Ascending aorta (tissue), 2 donors: ENCODE data around the gene KATNAL2. TPM values are rescaled to one million over a fixed set of nuclear protein-coding genes. Genes with fewer than 3 reads are reported as not detected.
"Not testable (repeated sequence)": the region's sequence is repeated elsewhere in the genome, so short reads cannot be mapped to it uniquely, and the experiment has no call there.

Experiments
- DNase-seq, 2 donors: peaks; one replicate each; pipeline ENCODE4 v3.0.0-alpha.2; 2019; ENCODE audit warnings: low spot score in 2 of 2
- H3K27ac ChIP-seq, 2 donors: fragments of 200-600 bp; sonication (generic); one replicate each; pipeline ENCODE4 v1.5.1; 2016 to 2017; ENCODE audit warnings: mild to moderate bottlenecking in 1 of 2
- H3K27me3 ChIP-seq: fragments of 200-600 bp; sonication (generic); one replicate; pipeline ENCODE4 v1.5.1; 2017
- H3K36me3 ChIP-seq, 2 donors: fragments of 200-600 bp; sonication (generic); one replicate each; pipeline ENCODE4 v1.5.1; 2016
- H3K4me1 ChIP-seq, 2 donors: fragments of 200-600 bp; sonication (generic); one replicate each; pipeline ENCODE4 v1.5.1; 2016 to 2017; ENCODE audit warnings: mild to moderate bottlenecking in 1 of 2
- H3K4me3 ChIP-seq, 2 donors: fragments of 200-600 bp; sonication (generic); one replicate each; pipeline ENCODE4 v1.5.1; 2016 to 2017; ENCODE audit warnings: mild to moderate bottlenecking in 1 of 2
- H3K9me3 ChIP-seq, 2 donors: fragments of 200-600 bp; sonication (generic); one replicate each; pipeline ENCODE4 v1.5.1; 2016
- intact Hi-C: fragments of 100-400 bp; cut with DNase I; formaldehyde crosslinking; loops from one replicate; pipeline ENCODE4 v1.15.1; 2023
- total RNA-seq: library from RNA; depleted of rRNA; stranded (reverse); fragments of >200 nt; gene quantifications from one replicate; pipeline ENCODE4 v1.1.0, GENCODE V29; 2016
- TF ChIP-seq, protein P1 (sequence below), 3 experiments: fragments of 200-600 bp in 2 of 3; fragments of 450-650 bp in 1 of 3; sonication (generic) in 2 of 3; IDR thresholded peaks; one replicate each; pipeline ENCODE4 v1.5.1; 2016 to 2019; ENCODE audit warnings: antibody characterized with exemption in 3 of 3, mild to moderate bottlenecking in 1 of 3, moderate library complexity in 1 of 3

KATNAL2 gene
- total RNA-seq, 1 donor from 2014 or later, result not detected

DNA sequence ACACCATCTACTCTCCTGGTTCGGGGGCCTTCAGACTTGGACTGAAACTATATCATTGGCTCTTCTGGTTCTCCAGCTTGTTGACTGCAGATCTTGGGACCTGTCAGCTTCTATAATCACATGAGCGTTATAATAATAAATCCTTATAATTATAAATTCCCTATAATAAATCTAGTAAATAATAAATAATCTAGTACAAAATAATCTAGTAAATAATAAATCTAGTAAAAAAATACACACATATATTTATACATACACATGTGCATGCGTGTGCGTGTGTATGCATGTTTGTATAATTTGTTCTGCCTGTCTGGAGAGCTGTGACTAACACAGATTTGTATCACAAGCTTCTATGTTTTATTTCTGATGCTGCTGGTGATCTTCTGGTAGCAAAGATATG lies 40.8 kb downstream of the KATNAL2 start:
- no peak overlapping the region for H3K27ac ChIP-seq
- intact Hi-C loops, result no loop called here
- TF ChIP-seq, protein P1, sequence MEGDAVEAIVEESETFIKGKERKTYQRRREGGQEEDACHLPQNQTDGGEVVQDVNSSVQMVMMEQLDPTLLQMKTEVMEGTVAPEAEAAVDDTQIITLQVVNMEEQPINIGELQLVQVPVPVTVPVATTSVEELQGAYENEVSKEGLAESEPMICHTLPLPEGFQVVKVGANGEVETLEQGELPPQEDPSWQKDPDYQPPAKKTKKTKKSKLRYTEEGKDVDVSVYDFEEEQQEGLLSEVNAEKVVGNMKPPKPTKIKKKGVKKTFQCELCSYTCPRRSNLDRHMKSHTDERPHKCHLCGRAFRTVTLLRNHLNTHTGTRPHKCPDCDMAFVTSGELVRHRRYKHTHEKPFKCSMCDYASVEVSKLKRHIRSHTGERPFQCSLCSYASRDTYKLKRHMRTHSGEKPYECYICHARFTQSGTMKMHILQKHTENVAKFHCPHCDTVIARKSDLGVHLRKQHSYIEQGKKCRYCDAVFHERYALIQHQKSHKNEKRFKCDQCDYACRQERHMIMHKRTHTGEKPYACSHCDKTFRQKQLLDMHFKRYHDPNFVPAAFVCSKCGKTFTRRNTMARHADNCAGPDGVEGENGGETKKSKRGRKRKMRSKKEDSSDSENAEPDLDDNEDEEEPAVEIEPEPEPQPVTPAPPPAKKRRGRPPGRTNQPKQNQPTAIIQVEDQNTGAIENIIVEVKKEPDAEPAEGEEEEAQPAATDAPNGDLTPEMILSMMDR (IDR thresholded peaks at IDR 0.05), result no peak
- no peak for DNase-seq
- no peaks in the 10 kb centered on the region for H3K9me3 ChIP-seq
- H3K36me3 ChIP-seq, result no peaks in the 10 kb centered on the region
- H3K4me3 ChIP-seq, result no peak overlapping the region
- no peaks in the 10 kb centered on the region for H3K27me3 ChIP-seq
- no peaks in the 10 kb centered on the region for H3K4me1 ChIP-seq

DNA sequence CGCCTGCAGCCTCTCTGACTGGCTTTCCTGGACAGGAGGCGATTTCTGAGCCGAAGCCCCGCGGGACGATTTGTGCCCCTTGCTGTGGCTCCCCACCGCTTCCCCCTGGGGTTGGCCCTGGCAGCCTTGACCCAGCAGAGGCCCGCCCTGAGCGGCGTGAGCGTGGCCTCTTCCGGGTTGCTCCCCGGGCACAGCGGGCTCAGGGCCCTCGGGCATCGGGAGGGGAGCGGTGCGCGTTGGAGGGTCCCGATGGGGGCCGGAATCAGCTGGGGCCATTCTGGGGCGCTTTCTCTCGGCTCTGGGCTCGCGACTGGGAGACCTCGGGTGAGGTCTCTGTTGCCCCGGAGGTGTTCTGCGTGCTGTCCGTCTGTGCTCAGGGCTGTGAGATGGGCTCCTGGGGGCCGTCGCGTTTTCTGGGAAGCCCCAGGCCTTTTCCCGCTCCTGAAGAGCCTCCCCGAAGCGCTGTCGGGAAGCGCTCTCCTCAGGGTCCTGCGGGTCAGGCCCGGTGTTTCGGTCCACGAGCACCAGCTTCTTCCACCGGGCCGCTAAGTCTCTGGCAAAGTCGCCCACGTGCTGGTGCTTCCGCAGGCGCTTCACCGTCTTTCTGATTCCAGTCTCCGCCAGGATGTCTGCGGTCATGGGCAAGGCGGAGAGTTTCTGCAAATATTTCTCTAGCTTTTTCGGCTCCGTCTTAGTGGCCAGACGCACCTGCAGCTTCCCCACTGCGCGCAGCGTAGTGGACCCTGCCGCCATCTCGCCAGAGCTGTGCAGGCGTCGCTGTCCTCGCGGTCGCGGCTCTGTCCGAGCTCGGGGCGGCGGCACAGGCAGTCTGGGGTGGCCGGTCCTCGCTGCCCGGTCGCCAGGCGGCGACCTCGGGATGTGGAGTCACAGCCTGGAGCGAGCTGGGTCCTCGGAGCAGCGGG lies 46.5 kb downstream of the KATNAL2 start:
- H3K4me1 ChIP-seq, H3K9me3 ChIP-seq, H3K36me3 ChIP-seq, DNase-seq, H3K27ac ChIP-seq, H3K27me3 ChIP-seq, H3K4me3 ChIP-seq, intact Hi-C loops: not testable (repeated sequence)

DNA sequence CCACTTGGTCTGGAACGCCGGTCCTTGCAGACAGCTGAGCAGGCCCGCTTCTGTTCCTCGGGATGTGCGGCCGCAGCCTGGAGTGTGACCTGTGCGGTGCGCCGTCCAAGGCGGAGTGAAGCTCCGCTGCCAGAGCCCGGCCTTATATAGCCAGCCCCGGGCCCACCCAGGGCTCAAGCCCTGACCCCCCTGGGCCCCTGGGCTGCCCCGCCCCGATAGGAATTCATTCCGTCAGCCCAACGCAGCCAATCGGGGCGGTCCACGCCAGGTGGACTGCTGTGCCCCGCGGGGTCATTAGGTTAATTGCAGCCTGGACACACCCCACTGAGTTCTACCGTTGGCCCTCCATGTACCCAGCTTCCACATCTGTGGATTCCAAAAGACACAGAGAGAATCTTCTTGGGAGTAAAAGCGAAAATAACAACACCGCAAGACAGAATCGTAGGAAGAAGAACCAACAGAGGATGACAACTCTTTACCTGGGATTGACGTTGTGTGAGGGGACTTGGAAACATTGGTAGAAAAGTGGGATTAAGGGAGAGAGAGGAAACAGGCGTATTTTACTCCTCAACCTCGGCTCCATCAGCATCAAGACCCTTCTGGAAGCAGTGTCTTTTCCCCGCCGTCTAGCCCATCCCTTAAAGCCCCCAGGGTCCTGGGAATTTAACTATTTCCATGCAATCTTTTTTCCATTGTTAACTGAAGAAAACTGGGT lies 47.3 kb downstream of the KATNAL2 start:
- H3K27me3 ChIP-seq, H3K36me3 ChIP-seq, H3K9me3 ChIP-seq, H3K27ac ChIP-seq, H3K4me1 ChIP-seq, DNase-seq, H3K4me3 ChIP-seq, intact Hi-C loops: not testable (repeated sequence)

DNA sequence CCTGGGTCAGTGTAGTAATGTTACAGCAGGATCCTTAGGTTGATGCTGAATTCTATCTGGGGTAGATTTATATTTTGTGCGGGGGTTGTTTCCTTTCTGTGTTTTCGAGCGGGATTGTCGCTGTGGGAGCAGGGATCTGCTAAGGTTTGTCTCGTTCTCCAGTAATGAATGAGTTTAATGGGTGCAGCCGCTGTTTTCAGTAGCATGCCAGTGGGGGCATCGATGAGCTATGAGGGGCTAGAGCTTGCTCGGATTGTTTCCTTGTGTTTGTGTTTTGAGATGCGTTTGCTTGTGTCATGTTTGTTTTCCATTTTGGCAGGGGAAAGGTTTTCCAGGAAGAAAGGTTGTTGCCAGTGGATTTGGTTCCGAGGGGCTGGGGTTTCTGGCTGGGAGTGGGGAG lies 48.9 kb downstream of the KATNAL2 start:
- H3K36me3 ChIP-seq, H3K27me3 ChIP-seq, intact Hi-C loops, H3K27ac ChIP-seq, H3K4me1 ChIP-seq, H3K9me3 ChIP-seq, H3K4me3 ChIP-seq, DNase-seq: not testable (repeated sequence)

DNA sequence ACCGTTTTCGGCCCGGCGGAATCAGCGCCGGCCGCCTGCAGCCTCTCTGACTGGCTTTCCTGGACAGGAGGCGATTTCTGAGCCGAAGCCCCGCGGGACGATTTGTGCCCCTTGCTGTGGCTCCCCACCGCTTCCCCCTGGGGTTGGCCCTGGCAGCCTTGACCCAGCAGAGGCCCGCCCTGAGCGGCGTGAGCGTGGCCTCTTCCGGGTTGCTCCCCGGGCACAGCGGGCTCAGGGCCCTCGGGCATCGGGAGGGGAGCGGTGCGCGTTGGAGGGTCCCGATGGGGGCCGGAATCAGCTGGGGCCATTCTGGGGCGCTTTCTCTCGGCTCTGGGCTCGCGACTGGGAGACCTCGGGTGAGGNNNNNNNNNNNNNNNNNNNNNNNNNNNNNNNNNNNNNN lies 52.1 kb downstream of the KATNAL2 start:
- intact Hi-C loops, result not testable (repeated sequence)

DNA sequence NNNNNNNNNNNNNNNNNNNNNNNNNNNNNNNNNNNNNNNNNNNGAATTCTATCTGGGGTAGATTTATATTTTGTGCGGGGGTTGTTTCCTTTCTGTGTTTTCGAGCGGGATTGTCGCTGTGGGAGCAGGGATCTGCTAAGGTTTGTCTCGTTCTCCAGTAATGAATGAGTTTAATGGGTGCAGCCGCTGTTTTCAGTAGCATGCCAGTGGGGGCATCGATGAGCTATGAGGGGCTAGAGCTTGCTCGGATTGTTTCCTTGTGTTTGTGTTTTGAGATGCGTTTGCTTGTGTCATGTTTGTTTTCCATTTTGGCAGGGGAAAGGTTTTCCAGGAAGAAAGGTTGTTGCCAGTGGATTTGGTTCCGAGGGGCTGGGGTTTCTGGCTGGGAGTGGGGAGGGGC lies 102.5 kb downstream of the KATNAL2 start:
- H3K27ac ChIP-seq, H3K36me3 ChIP-seq, DNase-seq, H3K4me3 ChIP-seq, H3K9me3 ChIP-seq, intact Hi-C loops, H3K27me3 ChIP-seq, H3K4me1 ChIP-seq: not testable (repeated sequence)

More for the DNA sequence above, 52.1 kb downstream of the KATNAL2 start:
- not testable (repeated sequence) for DNase-seq, H3K4me1 ChIP-seq, H3K36me3 ChIP-seq, H3K4me3 ChIP-seq, H3K9me3 ChIP-seq, H3K27ac ChIP-seq, H3K27me3 ChIP-seq

DNA sequence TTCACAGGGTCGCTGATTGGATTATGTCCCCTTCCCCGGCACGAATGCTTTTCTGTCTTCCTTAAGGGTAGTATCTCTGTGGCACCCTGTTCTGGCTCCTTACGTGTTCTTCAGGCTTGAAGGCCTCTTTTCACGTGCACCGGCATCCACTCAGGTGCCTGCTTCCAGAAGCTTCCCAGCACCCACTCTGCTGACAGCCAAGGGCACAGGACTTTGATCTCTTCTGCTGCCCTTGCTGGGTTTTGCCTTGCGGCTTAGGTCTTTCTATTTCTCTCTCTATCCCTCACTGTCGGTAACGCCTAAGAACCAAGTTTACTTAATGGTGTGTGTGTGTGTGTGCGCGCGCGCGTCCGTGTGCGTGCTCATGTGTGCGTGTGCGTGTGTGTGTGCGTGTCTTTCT lies 103.4 kb downstream of the KATNAL2 start:
- H3K4me3 ChIP-seq, H3K27ac ChIP-seq, H3K9me3 ChIP-seq, H3K4me1 ChIP-seq, H3K27me3 ChIP-seq, DNase-seq, intact Hi-C loops, H3K36me3 ChIP-seq: not testable (repeated sequence)

DNA sequence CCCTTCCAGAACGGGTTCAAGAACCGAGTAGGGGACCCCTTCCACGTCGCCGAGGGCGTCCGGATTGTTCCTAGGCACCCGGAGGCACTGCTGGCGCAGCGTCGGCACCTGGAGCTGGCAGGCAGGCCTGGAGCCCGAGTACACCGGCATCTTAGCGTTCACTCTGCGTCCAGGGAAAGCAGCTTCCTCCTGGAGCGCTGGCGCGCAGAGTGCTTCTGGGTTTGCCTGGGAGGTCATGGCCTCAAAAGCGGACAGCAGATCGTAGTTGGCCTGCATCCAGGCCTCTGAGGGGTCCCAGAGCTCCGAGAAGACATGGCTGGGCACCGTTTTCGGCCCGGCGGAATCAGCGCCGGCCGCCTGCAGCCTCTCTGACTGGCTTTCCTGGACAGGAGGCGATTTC lies 105.4 kb downstream of the KATNAL2 start:
- DNase-seq, H3K9me3 ChIP-seq, H3K4me1 ChIP-seq, H3K4me3 ChIP-seq, H3K27me3 ChIP-seq, intact Hi-C loops, H3K27ac ChIP-seq, H3K36me3 ChIP-seq: not testable (repeated sequence)

DNA sequence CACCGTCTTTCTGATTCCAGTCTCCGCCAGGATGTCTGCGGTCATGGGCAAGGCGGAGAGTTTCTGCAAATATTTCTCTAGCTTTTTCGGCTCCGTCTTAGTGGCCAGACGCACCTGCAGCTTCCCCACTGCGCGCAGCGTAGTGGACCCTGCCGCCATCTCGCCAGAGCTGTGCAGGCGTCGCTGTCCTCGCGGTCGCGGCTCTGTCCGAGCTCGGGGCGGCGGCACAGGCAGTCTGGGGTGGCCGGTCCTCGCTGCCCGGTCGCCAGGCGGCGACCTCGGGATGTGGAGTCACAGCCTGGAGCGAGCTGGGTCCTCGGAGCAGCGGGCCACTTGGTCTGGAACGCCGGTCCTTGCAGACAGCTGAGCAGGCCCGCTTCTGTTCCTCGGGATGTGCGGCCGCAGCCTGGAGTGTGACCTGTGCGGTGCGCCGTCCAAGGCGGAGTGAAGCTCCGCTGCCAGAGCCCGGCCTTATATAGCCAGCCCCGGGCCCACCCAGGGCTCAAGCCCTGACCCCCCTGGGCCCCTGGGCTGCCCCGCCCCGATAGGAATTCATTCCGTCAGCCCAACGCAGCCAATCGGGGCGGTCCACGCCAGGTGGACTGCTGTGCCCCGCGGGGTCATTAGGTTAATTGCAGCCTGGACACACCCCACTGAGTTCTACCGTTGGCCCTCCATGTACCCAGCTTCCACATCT lies 106.5 kb downstream of the KATNAL2 start:
- H3K27me3 ChIP-seq, H3K4me3 ChIP-seq, H3K27ac ChIP-seq, H3K9me3 ChIP-seq, H3K4me1 ChIP-seq, intact Hi-C loops, H3K36me3 ChIP-seq, DNase-seq: not testable (repeated sequence)

DNA sequence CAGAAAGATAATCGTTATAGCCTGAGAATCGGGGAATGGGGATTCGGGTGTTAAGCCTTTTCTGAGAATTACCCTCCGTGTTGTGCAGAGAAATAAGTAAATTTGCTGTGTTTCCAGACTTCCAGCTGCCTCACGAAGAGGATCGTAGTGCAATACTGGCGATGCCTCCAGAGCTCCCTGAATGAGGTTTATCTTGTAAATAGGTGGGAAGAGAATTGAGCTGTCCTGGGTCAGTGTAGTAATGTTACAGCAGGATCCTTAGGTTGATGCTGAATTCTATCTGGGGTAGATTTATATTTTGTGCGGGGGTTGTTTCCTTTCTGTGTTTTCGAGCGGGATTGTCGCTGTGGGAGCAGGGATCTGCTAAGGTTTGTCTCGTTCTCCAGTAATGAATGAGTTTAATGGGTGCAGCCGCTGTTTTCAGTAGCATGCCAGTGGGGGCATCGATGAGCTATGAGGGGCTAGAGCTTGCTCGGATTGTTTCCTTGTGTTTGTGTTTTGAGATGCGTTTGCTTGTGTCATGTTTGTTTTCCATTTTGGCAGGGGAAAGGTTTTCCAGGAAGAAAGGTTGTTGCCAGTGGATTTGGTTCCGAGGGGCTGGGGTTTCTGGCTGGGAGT lies 108.3 kb downstream of the KATNAL2 start:
- DNase-seq, H3K27ac ChIP-seq, H3K36me3 ChIP-seq, H3K27me3 ChIP-seq, H3K4me1 ChIP-seq, H3K9me3 ChIP-seq, intact Hi-C loops, H3K4me3 ChIP-seq: not testable (repeated sequence)

DNA sequence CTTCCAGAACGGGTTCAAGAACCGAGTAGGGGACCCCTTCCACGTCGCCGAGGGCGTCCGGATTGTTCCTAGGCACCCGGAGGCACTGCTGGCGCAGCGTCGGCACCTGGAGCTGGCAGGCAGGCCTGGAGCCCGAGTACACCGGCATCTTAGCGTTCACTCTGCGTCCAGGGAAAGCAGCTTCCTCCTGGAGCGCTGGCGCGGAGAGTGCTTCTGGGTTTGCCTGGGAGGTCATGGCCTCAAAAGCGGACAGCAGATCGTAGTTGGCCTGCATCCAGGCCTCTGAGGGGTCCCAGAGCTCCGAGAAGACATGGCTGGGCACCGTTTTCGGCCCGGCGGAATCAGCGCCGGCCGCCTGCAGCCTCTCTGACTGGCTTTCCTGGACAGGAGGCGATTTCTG lies 111.3 kb downstream of the KATNAL2 start:
- H3K4me1 ChIP-seq, H3K27ac ChIP-seq, H3K36me3 ChIP-seq, H3K4me3 ChIP-seq, H3K9me3 ChIP-seq, H3K27me3 ChIP-seq, DNase-seq, intact Hi-C loops: not testable (repeated sequence)

DNA sequence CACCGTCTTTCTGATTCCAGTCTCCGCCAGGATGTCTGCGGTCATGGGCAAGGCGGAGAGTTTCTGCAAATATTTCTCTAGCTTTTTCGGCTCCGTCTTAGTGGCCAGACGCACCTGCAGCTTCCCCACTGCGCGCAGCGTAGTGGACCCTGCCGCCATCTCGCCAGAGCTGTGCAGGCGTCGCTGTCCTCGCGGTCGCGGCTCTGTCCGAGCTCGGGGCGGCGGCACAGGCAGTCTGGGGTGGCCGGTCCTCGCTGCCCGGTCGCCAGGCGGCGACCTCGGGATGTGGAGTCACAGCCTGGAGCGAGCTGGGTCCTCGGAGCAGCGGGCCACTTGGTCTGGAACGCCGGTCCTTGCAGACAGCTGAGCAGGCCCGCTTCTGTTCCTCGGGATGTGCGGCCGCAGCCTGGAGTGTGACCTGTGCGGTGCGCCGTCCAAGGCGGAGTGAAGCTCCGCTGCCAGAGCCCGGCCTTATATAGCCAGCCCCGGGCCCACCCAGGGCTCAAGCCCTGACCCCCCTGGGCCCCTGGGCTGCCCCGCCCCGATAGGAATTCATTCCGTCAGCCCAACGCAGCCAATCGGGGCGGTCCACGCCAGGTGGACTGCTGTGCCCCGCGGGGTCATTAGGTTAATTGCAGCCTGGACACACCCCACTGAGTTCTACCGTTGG lies 112.4 kb downstream of the KATNAL2 start:
- DNase-seq, H3K9me3 ChIP-seq, H3K36me3 ChIP-seq, H3K27me3 ChIP-seq, H3K27ac ChIP-seq, H3K4me3 ChIP-seq, intact Hi-C loops, H3K4me1 ChIP-seq: not testable (repeated sequence)
